Coronary artery (tissue), 2 donors: ENCODE results near the gene RAB40C.

Experiments
- DNase-seq: peaks from one replicate; pipeline ENCODE4 v3.0.0-alpha.2; 2017; ENCODE audit warnings: low spot score
- H3K27ac ChIP-seq, 2 donors: fragments of 200-600 bp; sonication (generic); one replicate each; pipeline ENCODE4 v1.5.1; 2016 to 2019
- H3K4me3 ChIP-seq: fragments of 200-600 bp; sonication (generic); 2 replicates; pipeline ENCODE4 v1.5.1; 2016; ENCODE audit warnings: mild to moderate bottlenecking, moderate library complexity
- TF ChIP-seq, protein P1 (sequence below): fragments of 200-600 bp; sonication (generic); IDR thresholded peaks from one replicate; pipeline ENCODE4 v1.5.1; 2019; ENCODE audit warnings: antibody characterized with exemption

The RAB40C gene

DNA sequence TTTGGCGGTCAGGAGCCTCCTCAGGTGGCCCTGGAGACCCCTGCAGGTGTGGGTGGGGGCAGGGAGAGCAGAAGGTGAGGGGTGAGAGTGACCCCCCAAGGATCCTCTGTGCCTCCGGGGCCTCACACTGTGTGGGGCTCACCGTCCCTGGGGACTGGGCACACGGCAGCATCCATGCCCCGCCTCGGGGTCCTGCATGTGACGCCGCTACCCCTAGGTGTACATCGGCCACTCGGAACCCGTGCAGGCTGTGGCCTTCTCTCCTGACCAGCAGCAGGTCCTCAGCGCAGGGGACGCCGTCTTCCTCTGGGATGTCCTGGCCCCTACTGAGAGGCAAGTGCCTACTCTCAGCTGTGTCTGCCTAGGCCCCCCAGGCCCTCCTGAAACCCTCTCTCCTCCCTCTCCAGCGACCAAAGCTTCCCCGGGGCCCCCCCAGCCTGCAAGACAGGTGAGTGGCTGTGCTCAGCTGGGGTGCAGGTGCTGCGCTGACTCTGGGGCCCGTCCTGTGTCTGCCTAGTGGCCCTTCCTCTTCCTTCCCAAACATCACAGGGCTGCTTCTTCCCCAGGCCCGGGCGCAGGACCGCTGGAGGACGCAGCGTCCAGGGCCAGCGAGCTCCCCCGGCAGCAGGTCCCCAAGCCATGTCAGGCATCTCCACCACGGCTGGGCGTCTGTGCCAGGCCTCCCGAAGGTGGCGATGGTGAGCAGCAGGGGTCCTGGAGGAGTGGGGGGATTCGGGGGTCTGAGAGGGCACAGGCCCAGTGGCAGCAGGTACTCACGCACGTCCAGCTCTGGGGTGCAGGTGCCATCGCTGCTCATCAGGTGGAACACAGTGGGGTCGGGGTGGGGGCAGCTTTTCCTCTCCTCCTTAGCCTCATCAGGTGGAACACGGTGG lies 69.1 kb downstream of the RAB40C start:
- Histone ChIP-seq H3K27ac (no peak overlapping the region), H3K4me3 (no peak overlapping the region)
- no peak for DNase-seq
- TF ChIP-seq, protein P1, sequence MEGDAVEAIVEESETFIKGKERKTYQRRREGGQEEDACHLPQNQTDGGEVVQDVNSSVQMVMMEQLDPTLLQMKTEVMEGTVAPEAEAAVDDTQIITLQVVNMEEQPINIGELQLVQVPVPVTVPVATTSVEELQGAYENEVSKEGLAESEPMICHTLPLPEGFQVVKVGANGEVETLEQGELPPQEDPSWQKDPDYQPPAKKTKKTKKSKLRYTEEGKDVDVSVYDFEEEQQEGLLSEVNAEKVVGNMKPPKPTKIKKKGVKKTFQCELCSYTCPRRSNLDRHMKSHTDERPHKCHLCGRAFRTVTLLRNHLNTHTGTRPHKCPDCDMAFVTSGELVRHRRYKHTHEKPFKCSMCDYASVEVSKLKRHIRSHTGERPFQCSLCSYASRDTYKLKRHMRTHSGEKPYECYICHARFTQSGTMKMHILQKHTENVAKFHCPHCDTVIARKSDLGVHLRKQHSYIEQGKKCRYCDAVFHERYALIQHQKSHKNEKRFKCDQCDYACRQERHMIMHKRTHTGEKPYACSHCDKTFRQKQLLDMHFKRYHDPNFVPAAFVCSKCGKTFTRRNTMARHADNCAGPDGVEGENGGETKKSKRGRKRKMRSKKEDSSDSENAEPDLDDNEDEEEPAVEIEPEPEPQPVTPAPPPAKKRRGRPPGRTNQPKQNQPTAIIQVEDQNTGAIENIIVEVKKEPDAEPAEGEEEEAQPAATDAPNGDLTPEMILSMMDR: no peak

DNA sequence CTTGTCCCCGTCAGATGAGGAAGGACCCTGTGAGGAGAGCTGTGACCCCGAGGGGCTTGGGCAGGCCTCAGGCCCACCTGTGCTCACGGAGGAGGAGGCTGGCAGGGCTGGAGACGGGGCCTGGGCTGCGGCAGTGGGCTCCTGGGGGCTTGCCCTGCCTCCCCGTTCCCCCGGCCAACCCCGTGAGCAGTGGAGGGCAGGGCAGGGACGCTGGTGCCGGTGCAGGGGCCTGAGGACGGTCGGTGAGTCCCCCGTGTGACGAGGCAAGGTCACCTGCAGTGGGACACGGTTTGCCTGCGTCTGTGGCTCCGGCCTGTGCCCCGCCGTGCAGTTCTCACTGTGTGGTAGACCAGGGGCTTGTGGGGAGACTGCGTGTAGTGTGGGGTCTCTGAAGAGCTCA lies 69.8 kb downstream of the RAB40C start:
- Histone ChIP-seq H3K27ac (no peak overlapping the region), H3K4me3 (no peak overlapping the region)
- TF ChIP-seq, protein P1: no peak
- no peak for DNase-seq

DNA sequence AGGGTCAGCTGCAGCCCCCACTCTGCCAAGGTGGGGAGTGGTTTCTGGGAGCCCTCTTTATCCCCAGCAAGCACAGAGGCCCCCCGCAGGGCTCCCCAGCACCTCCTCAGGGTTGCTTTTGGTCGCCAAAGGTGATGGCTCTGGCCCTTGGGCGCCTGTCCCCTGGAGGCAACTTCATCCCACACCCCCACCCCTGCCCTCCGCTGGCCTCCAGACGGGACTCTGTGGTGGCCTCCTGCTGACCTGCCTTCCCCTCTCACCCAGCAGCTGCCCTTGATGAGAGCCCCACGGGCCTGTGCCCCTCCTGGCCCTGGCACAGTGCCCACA lies 70.2 kb downstream of the RAB40C start:
- H3K27ac ChIP-seq: peak overlapping the region; percentile 66 to 87
- TF ChIP-seq, protein P1: no peak
- peak overlapping the region; percentile 64 for H3K4me3 ChIP-seq
- no peak for DNase-seq

- TF ChIP-seq, protein P1: peak; percentile 28
- Histone ChIP-seq H3K27ac (peak overlapping the region; percentile 66 to 87), H3K4me3 (peak overlapping the region; percentile 64)
- peak; percentile 92 for DNase-seq
These were observed 70.8 kb downstream of the RAB40C start for GRCh38 chr16:660459-661183.

GRCh38 chr16:661184-661821 lies 71.4 kb downstream of the RAB40C start:
- Histone ChIP-seq H3K4me3 (peak overlapping the region; percentile 54), H3K27ac (peak overlapping the region in 1 of 2 donors; percentile 75)
- TF ChIP-seq, protein P1: no peak
- DNase-seq: no peak

- Histone ChIP-seq H3K4me3 (no peak overlapping the region), H3K27ac (no peak overlapping the region)
- TF ChIP-seq, protein P1: no peak
- DNase-seq: no peak
These were observed 72.2 kb downstream of the RAB40C start for GRCh38 chr16:662095-662494.
